AG04449 (cell line): ENCODE results near the gene CPAMD8.

Experiments
- CTCF ChIA-PET: fragments of 350-600 bp; formaldehyde crosslinking; extraction: SDS; loops from one replicate; lab custom pipeline; 2021; ENCODE audit warnings: antibody characterized with exemption; lab: Yijun Ruan, JAX
- POLR2A ChIA-PET: fragments of 400-600, 350-600 bp; formaldehyde crosslinking; extraction: SDS; loops from one replicate; lab custom pipeline; 2020; ENCODE audit warnings: antibody characterized with exemption, inconsistent platforms; lab: Yijun Ruan, JAX
- DNase-seq: peaks from one replicate; pipeline ENCODE4 v3.0.0-alpha.2; 2010; ENCODE audit warnings: low read depth, low spot score
- H3K4me3 ChIP-seq: 2 replicates; pipeline ENCODE4 v1.5.1; 2011; ENCODE audit warnings: low read depth, mild to moderate bottlenecking, control low read depth, low read length
- CTCF ChIP-seq: IDR thresholded peaks from one replicate; pipeline ENCODE4 v1.5.1; 2011; ENCODE audit warnings: mild to moderate bottlenecking, moderate library complexity, low read length, control low read depth, inconsistent platforms; ENCODE audit not compliant: insufficient read depth; ENCODE audit errors: missing control alignments

Gene CPAMD8

GRCh38 chr19:16901491-16902175 is 125.0 kb downstream of the CPAMD8 start:
- ChIA-PET CTCF (interaction anchor here (0.6 to 1.0 kb wide), 4 partner anchors 15 to 131 kb away, joined by 3 to 4 read pairs (median 3); no protein-coding TSS in a partner anchor), POLR2A (no interaction called here)
- H3K4me3 ChIP-seq = no peak overlapping the region
- TF ChIP-seq CTCF = no peak
- no peak for DNase-seq

- no peak overlapping the region for H3K4me3 ChIP-seq
- ChIA-PET POLR2A (no interaction called here), CTCF (interaction anchor here (1.2 to 2.6 kb wide), 2 partner anchors 120 to 129 kb away, joined by 4 to 7 read pairs; no protein-coding TSS in a partner anchor)
- DNase-seq = no peak
- peak; percentile 51 for TF ChIP-seq CTCF
Observed at GRCh38 chr19:16899566-16900075, 127.0 kb downstream of the CPAMD8 start.

- no peak for DNase-seq
- POLR2A ChIA-PET = no interaction called here
- no peak for TF ChIP-seq CTCF
- no peak overlapping the region for H3K4me3 ChIP-seq
- CTCF ChIA-PET = interaction anchor here (2.6 kb wide), 1 partner anchor 119 kb away, joined by 7 read pairs; no protein-coding TSS in a partner anchor
Observed at GRCh38 chr19:16898361-16899015, 128.1 kb downstream of the CPAMD8 start.

- H3K4me3 ChIP-seq = peak overlapping the region; percentile 65
- no peak for TF ChIP-seq CTCF
- POLR2A ChIA-PET = no interaction called here
- CTCF ChIA-PET = interaction anchor here (2.6 kb wide), 1 partner anchor 118 kb away, joined by 7 read pairs; no protein-coding TSS in a partner anchor
- DNase-seq = no peak
Observed at GRCh38 chr19:16897856-16898161, 128.8 kb downstream of the CPAMD8 start.

GRCh38 chr19:16897029-16897855 is 129.4 kb downstream of the CPAMD8 start:
- no peak for TF ChIP-seq CTCF
- DNase-seq = peak; percentile 50
- CTCF ChIA-PET = no interaction called here
- peak overlapping the region; percentile 65 for H3K4me3 ChIP-seq
- POLR2A ChIA-PET = no interaction called here
